ENCODE data around the gene RBFOX1.

DNA sequence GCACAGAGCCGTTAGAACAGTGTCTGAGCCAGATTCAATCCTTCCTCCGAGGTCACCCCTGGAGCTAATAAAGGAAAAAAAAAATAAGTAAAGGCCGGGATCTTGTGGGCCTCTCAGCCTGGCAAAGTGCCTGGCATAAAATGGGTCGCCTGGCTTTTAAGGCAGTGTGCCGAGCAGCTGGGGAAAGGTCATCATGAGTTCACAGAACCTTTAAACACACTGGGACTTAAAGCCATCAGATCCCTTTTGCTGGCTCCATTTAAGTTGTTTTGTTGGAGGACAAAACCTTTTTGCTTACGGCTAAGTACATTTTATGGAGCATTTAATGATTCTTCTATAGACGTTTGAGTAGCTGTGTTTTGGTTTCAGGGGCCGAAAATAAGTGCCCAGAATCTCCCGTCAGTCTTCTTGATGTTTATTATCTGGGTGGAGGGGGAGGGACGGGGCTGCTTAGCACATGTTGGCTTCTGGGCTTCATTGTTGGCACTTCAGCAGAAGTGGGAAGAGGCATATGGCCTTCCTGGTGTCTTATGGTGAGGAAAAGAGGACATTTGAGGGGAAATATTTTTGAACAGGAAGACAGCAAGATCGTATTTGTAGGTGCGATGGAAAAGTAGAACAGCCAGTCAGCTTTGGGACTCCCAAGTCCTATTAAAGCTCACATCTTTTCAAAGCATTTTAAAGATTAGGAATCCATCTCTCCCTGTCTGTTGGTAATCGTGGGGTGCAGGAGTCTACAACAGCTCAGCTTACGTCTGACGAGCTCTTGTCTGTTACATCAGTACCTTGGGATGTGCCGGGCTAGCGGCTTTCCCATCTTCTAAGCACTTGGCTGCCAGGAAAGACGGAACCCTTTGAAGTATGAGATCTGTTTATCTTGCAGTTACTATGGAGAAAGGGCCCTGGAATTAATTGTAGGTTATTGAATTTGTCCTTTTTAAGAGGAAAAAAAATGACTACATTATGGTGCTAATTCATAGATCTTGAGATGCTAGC lies 31.1 kb downstream of the RBFOX1 start:
- TF ChIP-seq, protein P1, sequence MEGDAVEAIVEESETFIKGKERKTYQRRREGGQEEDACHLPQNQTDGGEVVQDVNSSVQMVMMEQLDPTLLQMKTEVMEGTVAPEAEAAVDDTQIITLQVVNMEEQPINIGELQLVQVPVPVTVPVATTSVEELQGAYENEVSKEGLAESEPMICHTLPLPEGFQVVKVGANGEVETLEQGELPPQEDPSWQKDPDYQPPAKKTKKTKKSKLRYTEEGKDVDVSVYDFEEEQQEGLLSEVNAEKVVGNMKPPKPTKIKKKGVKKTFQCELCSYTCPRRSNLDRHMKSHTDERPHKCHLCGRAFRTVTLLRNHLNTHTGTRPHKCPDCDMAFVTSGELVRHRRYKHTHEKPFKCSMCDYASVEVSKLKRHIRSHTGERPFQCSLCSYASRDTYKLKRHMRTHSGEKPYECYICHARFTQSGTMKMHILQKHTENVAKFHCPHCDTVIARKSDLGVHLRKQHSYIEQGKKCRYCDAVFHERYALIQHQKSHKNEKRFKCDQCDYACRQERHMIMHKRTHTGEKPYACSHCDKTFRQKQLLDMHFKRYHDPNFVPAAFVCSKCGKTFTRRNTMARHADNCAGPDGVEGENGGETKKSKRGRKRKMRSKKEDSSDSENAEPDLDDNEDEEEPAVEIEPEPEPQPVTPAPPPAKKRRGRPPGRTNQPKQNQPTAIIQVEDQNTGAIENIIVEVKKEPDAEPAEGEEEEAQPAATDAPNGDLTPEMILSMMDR (IDR thresholded peaks at IDR 0.05; ENCODE audit: low read length) = no peak
- no peak for TF ChIP-seq EZH2 (IDR thresholded peaks at IDR 0.05; ENCODE audit: borderline replicate concordance, low read length)

Data from OCI-LY1 (cell line).